PC-9 (cell line): ENCODE results near the gene TRAF3IP1. TPM values are rescaled to one million over a fixed set of nuclear protein-coding genes. Genes with fewer than 3 reads are reported as not detected.

ENCODE experiments used
- BruUV-seq: library from RNA; stranded (reverse); fragments of 400-500 nt; replicated peaks from 2 replicates; lab custom pipeline; 2021; lab: Mats Ljungman, UMichigan
- CTCF ChIA-PET: fragments of 300-600 bp; sonication (Branson Sonifier 250); formaldehyde crosslinking; loops from one replicate; lab custom pipeline; 2022; ENCODE audit warnings: antibody characterized with exemption; lab: Charles Lee
- POLR2A ChIA-PET: fragments of 300-600 bp; sonication (Branson Sonifier 250); formaldehyde crosslinking; loops from one replicate; lab custom pipeline; 2022; ENCODE audit warnings: antibody characterized with exemption; ENCODE audit not compliant: unreplicated experiment; lab: Charles Lee
- DNase-seq, 2 experiments: peaks; one replicate each; pipeline versions ENCODE4 v3.0.0 to v3.0.0-alpha.2; 2015 to 2022; ENCODE audit warnings: mixed read lengths in 1 of 2
- H2AFZ ChIP-seq: fragments of 200-600 bp; sonication (generic); 2 replicates; pipeline ENCODE4 v1.8.1; 2017; ENCODE audit warnings: antibody characterized with exemption
- H3F3A ChIP-seq: fragments of 200-600 bp; sonication (generic); 2 replicates; pipeline ENCODE4 v1.8.1; 2017; ENCODE audit warnings: antibody characterized with exemption, mild to moderate bottlenecking, low read depth; ENCODE audit not compliant: insufficient read depth
- H3K27ac ChIP-seq: fragments of 200-600 bp; sonication (generic); 2 replicates; pipeline ENCODE4 v1.6.1; 2016; ENCODE audit warnings: mixed run types
- H3K27me3 ChIP-seq: fragments of 200-600 bp; sonication (generic); 2 replicates; pipeline ENCODE4 v1.6.1; 2016; ENCODE audit warnings: low read depth, mixed run types; ENCODE audit not compliant: insufficient read depth
- H3K36me3 ChIP-seq: fragments of 200-600 bp; sonication (generic); 2 replicates; pipeline ENCODE4 v1.6.1; 2016; ENCODE audit warnings: low read depth, mixed run types
- H3K4me1 ChIP-seq: fragments of 200-600 bp; sonication (generic); replicated peaks from 2 replicates; pipeline ENCODE4 v1.6.1; 2016; ENCODE audit warnings: mixed run types; ENCODE audit not compliant: insufficient read depth
- H3K4me2 ChIP-seq: fragments of 200-600 bp; sonication (generic); 2 replicates; pipeline ENCODE4 v1.6.1; 2017; ENCODE audit warnings: mixed run types
- H3K4me3 ChIP-seq: fragments of 200-600 bp; sonication (generic); 2 replicates; pipeline ENCODE4 v1.6.1; 2016; ENCODE audit warnings: mixed run types
- H3K79me2 ChIP-seq: fragments of 200-600 bp; sonication (generic); 2 replicates; pipeline ENCODE4 v1.6.1; 2017; ENCODE audit warnings: low read depth, mixed run types
- H3K9me2 ChIP-seq: fragments of 200-600 bp; sonication (generic); 2 replicates; pipeline ENCODE4 v1.8.1; 2017; ENCODE audit warnings: mild to moderate bottlenecking; ENCODE audit not compliant: insufficient read depth
- H3K9me3 ChIP-seq: fragments of 200-600 bp; sonication (generic); 2 replicates; pipeline ENCODE4 v1.8.1; 2016; ENCODE audit warnings: low read depth; ENCODE audit not compliant: insufficient read depth
- H4K20me1 ChIP-seq: fragments of 200-600 bp; sonication (generic); 2 replicates; pipeline ENCODE4 v1.8.1; 2017; ENCODE audit not compliant: insufficient read depth
- EZH2 ChIP-seq: fragments of 200-600 bp; sonication (generic); IDR thresholded peaks from 2 replicates; pipeline ENCODE4 v1.8.0; 2017; ENCODE audit warnings: antibody characterized with exemption, low read depth
- intact Hi-C: fragments of 100-400 bp; cut with micrococcal nuclease; formaldehyde crosslinking; loops from one replicate; pipeline ENCODE4 v1.10.0; 2022; ENCODE audit not compliant: unreplicated experiment
- total RNA-seq: library from RNA; stranded (reverse); gene quantifications from 2 replicates; pipeline ENCODE4 v1.2.3, GENCODE V29; 2021
- TF ChIP-seq, protein P1 (sequence below): fragments of 200-600 bp; sonication (generic); conservative IDR thresholded peaks from 2 replicates; pipeline ENCODE4 v1.6.1; 2017; ENCODE audit warnings: mixed run types, antibody characterized with exemption, mild to moderate bottlenecking, moderate library complexity

Gene TRAF3IP1
- total RNA-seq, 1 experiment from 2014 or later, result 51.7 TPM

DNA sequence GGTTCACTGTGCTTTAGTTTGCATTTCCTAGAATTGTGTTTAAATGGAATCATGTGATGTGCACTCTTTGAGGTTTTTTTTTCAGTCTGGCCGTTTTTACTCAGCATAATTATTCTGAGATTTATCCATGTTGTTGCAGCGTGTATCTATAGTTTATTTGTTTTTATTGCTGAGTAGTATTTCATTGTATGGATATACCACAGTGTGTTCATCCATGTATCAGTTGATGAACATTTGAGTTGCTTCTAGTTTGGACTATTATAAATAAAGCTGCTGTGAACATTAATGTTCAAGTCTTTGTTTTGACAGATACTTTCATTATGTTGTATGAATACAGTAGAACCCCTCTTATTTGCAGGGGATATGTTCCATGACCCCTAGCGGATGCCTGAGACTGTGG is 39.1 kb downstream of the TRAF3IP1 start:
- Histone ChIP-seq H3K4me3 (no peak overlapping the region), H3K27ac (no peak overlapping the region), H4K20me1 (0 out of 2 replicates have a peak, but pooled peaks cover 7% of the 10 kb centered on the region), H3K27me3 (no peaks in the 10 kb centered on the region), H3F3A (peaks cover 11% of the 10 kb centered on the region; the same call in 1 of the 2 replicates), H3K36me3 (peaks cover 24% of the 10 kb centered on the region), H3K79me2 (no peaks in the 10 kb centered on the region), H3K4me1 (0 out of 2 replicates have a peak, but pooled peaks cover 4% of the 10 kb centered on the region), H3K9me2 (no peaks in the 10 kb centered on the region), H2AFZ (no peak overlapping the region), H3K4me2 (no peak overlapping the region), H3K9me3 (no peaks in the 10 kb centered on the region)
- no peak for DNase-seq
- intact Hi-C loops, result loop anchor here (5.0 to 10.0 kb wide), 3 partner anchors 68 to 1633 kb away; partner anchors contain the start of gene ASB1
- BruUV-seq, result no TSS peak
- ChIA-PET POLR2A (no interaction called here), CTCF (no interaction called here)
- no peak for TF ChIP-seq EZH2

GRCh38 chr2:238361877-238362276 is 41.6 kb downstream of the TRAF3IP1 start:
- CTCF ChIA-PET, result interaction anchor here (0.6 kb wide), 1 partner anchor 25 kb away, joined by 7 read pairs; no protein-coding TSS in a partner anchor
- no peak overlapping the region for H3K27ac ChIP-seq
- no peaks in the 10 kb centered on the region for H3K9me2 ChIP-seq
- H3K36me3 ChIP-seq, result peaks cover 20% of the 10 kb centered on the region
- intact Hi-C loops, result no loop called here
- H3K4me2 ChIP-seq, result no peak overlapping the region
- H4K20me1 ChIP-seq, result 0 out of 2 replicates have a peak, but pooled peaks cover 7% of the 10 kb centered on the region
- 0 out of 2 replicates have a peak, but pooled peaks cover 4% of the 10 kb centered on the region for H3K4me1 ChIP-seq
- H3K4me3 ChIP-seq, result no peak overlapping the region
- POLR2A ChIA-PET, result interaction anchor here (0.7 kb wide), 1 partner anchor 100 kb away, joined by 6 read pairs; no protein-coding TSS in a partner anchor
- no peak for DNase-seq
- no peak overlapping the region for H2AFZ ChIP-seq
- no TSS peak for BruUV-seq
- H3F3A ChIP-seq, result peaks cover 8% of the 10 kb centered on the region; the same call in 1 of the 2 replicates
- no peaks in the 10 kb centered on the region for H3K9me3 ChIP-seq
- H3K79me2 ChIP-seq, result no peaks in the 10 kb centered on the region
- no peak for TF ChIP-seq EZH2
- no peaks in the 10 kb centered on the region for H3K27me3 ChIP-seq

DNA sequence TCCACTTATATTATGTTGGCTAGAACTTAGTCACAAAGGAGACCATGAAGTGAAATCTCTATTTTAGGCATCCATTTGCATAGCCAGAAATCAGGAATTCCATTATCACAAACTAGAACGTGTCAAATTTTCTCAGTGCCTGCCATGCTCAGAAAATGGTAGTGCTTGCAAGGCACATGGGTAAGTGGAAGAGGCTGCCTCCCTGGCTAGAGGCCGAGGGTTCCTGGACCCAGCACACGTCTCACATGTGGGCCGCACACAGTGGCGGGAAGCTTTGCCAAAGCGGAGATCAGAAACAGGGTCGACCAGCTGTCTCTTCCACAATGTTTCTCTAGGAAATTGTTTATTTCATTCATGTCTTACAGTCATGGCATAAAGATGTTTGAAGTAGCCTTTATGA is 42.3 kb downstream of the TRAF3IP1 start:
- 0 out of 2 replicates have a peak, but pooled peaks cover 7% of the 10 kb centered on the region for H4K20me1 ChIP-seq
- H3K36me3 ChIP-seq, result peaks cover 20% of the 10 kb centered on the region
- H3K4me3 ChIP-seq, result no peak overlapping the region
- H3K9me2 ChIP-seq, result no peaks in the 10 kb centered on the region
- H3K79me2 ChIP-seq, result no peaks in the 10 kb centered on the region
- TF ChIP-seq, protein P1, sequence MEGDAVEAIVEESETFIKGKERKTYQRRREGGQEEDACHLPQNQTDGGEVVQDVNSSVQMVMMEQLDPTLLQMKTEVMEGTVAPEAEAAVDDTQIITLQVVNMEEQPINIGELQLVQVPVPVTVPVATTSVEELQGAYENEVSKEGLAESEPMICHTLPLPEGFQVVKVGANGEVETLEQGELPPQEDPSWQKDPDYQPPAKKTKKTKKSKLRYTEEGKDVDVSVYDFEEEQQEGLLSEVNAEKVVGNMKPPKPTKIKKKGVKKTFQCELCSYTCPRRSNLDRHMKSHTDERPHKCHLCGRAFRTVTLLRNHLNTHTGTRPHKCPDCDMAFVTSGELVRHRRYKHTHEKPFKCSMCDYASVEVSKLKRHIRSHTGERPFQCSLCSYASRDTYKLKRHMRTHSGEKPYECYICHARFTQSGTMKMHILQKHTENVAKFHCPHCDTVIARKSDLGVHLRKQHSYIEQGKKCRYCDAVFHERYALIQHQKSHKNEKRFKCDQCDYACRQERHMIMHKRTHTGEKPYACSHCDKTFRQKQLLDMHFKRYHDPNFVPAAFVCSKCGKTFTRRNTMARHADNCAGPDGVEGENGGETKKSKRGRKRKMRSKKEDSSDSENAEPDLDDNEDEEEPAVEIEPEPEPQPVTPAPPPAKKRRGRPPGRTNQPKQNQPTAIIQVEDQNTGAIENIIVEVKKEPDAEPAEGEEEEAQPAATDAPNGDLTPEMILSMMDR, result no peak
- no peak for TF ChIP-seq EZH2
- intact Hi-C loops, result no loop called here
- H3K27me3 ChIP-seq, result no peaks in the 10 kb centered on the region
- ChIA-PET CTCF (no interaction called here), POLR2A (interaction anchor here (0.7 kb wide), 2 partner anchors 99 to 107 kb away, joined by 3 to 6 read pairs; no protein-coding TSS in a partner anchor)
- BruUV-seq, result no TSS peak
- no peaks in the 10 kb centered on the region for H3K4me1 ChIP-seq
- no peaks in the 10 kb centered on the region for H3K9me3 ChIP-seq
- no peak overlapping the region for H3K27ac ChIP-seq
- peaks cover under 1% of the 10 kb centered on the region; the same call in 1 of the 2 replicates for H3F3A ChIP-seq
- H3K4me2 ChIP-seq, result no peak overlapping the region
- no peak overlapping the region for H2AFZ ChIP-seq
- DNase-seq, result no peak

DNA sequence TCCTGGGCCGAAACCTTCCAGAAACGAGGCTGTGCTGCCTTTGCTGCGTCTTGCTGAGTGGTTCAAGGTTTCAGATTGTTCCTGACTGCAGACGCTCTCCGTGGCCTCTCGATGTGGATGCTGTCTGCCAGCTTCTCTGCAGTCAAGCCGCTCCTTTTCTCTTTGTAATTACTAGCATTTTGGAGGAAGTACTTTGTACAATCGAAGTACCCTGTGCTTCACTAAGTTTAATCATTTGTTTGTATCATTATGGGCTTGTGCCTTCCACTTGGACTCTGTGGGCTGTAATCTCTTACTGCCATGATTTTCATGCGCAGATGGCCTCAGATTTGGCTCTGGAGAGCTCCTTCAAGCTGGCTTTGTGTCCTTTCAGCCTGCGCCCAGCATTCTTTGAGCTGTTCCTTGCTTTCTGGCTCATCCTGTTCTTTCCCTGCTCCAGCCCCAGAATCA is 49.3 kb downstream of the TRAF3IP1 start:
- intact Hi-C loops, result loop anchor here (1.0 to 5.0 kb wide), 3 partner anchors 93 to 738 kb away; no protein-coding TSS in a partner anchor
- Histone ChIP-seq H3K9me3 (no peaks in the 10 kb centered on the region; the same call in 1 of the 2 replicates), H4K20me1 (no peaks in the 10 kb centered on the region; the same call in 1 of the 2 replicates), H3K9me2 (no peaks in the 10 kb centered on the region), H3K79me2 (no peaks in the 10 kb centered on the region), H2AFZ (no peak overlapping the region), H3K4me3 (no peak overlapping the region), H3K4me2 (no peak overlapping the region), H3K4me1 (no peaks in the 10 kb centered on the region), H3K36me3 (no peaks in the 10 kb centered on the region), H3K27me3 (no peaks in the 10 kb centered on the region), H3F3A (peaks cover 5% of the 10 kb centered on the region), H3K27ac (no peak overlapping the region)
- BruUV-seq, result no TSS peak
- no peak for DNase-seq
- POLR2A ChIA-PET, result no interaction called here
- CTCF ChIA-PET, result no interaction called here
- TF ChIP-seq, protein P1, result no peak
- no peak for TF ChIP-seq EZH2
